ENCODE results near the gene CERK. TPM values are rescaled to one million over a fixed set of nuclear protein-coding genes. Genes with fewer than 3 reads are reported as not detected.

CERK gene
- total and polyA plus RNA-seq, 2 of the 13 experiments (the other 11 are each of a cell fraction or from before 2014, with no cell fraction given): 40.3 to 41.9 TPM

DNA sequence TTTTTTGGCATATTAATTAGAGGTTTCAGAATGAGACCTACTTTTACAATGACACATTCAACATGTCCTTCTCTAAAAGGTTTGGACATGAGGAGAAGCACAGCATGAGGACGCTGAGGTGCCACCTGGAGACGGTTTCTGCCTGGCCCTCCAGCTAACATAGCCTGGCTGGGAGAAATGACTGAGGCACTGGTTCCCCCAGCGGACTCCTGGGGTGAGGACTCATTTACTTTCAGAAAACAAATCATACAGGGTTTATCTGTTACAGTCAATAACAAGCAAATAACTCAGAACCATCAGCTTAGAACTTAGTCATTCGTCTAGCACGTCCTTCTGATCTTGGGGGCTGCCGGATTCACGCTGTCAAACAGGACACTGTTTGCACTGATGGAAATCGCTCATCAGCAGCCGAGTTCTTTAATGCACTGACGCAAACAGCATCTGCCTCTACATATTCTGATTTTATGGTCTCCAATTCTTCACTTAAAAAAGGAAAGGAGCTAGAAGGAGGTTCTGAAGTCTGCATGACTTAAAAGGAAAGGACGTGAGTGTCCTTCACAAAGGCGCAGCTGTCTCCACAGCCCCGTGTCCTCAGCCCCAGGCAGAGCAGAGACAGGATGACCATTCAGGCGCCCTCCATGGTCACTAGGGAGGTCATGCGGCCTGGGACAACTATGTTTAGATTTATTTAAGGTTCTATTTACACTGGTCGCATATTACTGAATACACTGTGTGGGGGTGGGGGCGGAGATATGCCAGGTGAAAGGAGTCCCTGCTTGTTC is 44.2 kb downstream of the CERK start:
- no peak overlapping the region for H3K4me3 ChIP-seq (replicated peaks in 1 of 3; ENCODE audit: insufficient read depth in 1 of 3, low read depth in 2 of 3, low read length in 3 of 3)
- TF ChIP-seq ZNF350 (CRISPR knock-in tag; IDR thresholded peaks at IDR 0.05; ENCODE audit: borderline replicate concordance, low read depth) (no peak), SNAI1 (CRISPR knock-in tag; IDR thresholded peaks at IDR 0.05; ENCODE audit: borderline replicate concordance) (no peak), TARDBP (CRISPR knock-in tag; IDR thresholded peaks at IDR 0.05) (no peak), ZNF761 (CRISPR knock-in tag; conservative IDR thresholded peaks at IDR 0.05) (no peak), ZNF670 (CRISPR knock-in tag; IDR thresholded peaks at IDR 0.05; ENCODE audit: borderline replicate concordance) (no peak), ZNF644 (CRISPR knock-in tag; IDR thresholded peaks at IDR 0.05; ENCODE audit: low read depth) (no peak), ZBTB34 (CRISPR knock-in tag; IDR thresholded peaks at IDR 0.05) (no peak), MAF1 (CRISPR knock-in tag; IDR thresholded peaks at IDR 0.05; ENCODE audit: borderline replicate concordance) (no peak), ZNF12 (CRISPR knock-in tag; IDR thresholded peaks at IDR 0.05) (no peak), HNRNPK (IDR thresholded peaks at IDR 0.05; ENCODE audit: low read depth, low read length, poor library complexity, severe bottlenecking) (no peak), SATB2 (CRISPR knock-in tag; IDR thresholded peaks at IDR 0.05) (no peak), SP5 (CRISPR knock-in tag; IDR thresholded peaks at IDR 0.05; ENCODE audit: borderline replicate concordance, low read depth) (no peak), TOE1 (CRISPR knock-in tag; IDR thresholded peaks at IDR 0.05) (no peak)
- TF ChIP-seq, protein P1, sequence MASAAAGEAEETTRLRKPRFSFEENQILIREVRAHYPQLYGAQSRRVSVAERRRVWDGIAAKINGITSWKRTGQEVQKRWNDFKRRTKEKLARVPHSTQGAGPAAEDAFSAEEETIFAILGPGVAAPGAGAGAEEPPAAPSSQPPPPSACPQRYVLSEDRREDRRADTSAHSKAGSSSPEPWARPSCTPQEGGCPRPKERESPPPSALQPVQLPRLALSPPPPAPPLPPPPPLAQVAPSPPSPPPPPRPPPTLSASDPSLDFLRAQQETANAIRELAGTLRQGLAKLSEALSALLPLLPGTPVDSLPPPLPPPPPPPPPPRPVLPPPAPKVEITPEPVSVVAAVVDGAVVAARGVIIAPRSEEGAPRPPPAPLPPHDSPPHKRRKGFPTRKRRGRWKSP (CRISPR knock-in tag; IDR thresholded peaks at IDR 0.05): no peak
- H3K27me3 ChIP-seq (ENCODE audit: control insufficient read depth in 1 of 2, insufficient read depth in 2 of 2, low read length in 2 of 2): no peaks in the 10 kb centered on the region
- intact Hi-C loops (cut with micrococcal nuclease; ENCODE audit: unreplicated experiment) (no loop called here), in situ Hi-C loops (cut with HindIII; ENCODE audit: extremely low pct_ligation_motif_present, low pct_unique_long_range_greater_than_20kb) (no loop called here)
- no peak overlapping the region for H3K4me2 ChIP-seq (ENCODE audit: low read depth, low read length)
- H3K79me2 ChIP-seq (ENCODE audit: insufficient read depth, low read length): no peaks in the 10 kb centered on the region
- ChIA-PET POLR2A (no interaction called here), CTCF (ENCODE audit: low intra/inter-chr PET ratio, low total read pairs) (no interaction called here)
- H4K20me1 ChIP-seq (ENCODE audit: insufficient read depth, low read length): no peaks in the 10 kb centered on the region
- H3K9ac ChIP-seq (ENCODE audit: insufficient read depth, low read depth, low read length): no peak overlapping the region
- no peak overlapping the region for H2AFZ ChIP-seq (ENCODE audit: low read length)
- no peaks in the 10 kb centered on the region for H3K9me3 ChIP-seq (ENCODE audit: low read length)
- H3K27ac ChIP-seq (ENCODE audit: extremely low read length, insufficient read depth, low read length): no peak overlapping the region
- FAIRE-seq: no peak
- WGBS (ENCODE audit: low lambda C conversion rate): 94% methylated on average over 17 of the region's 17 CpGs
- H3K36me3 ChIP-seq (replicated peaks in 1 of 2; ENCODE audit: control insufficient read depth in 1 of 2, insufficient read depth in 2 of 2, low read length in 2 of 2): peaks cover 25 to 76% of the 10 kb centered on the region in 2 experiments; a peak in 4 of 5 replicates
- ATAC-seq: no peak
- H3K4me1 ChIP-seq (ENCODE audit: insufficient read depth, low read length): no peaks in the 10 kb centered on the region
- no peak for DNase-seq (ENCODE audit: low spot score)
- BruUV-seq (replicated peaks): no TSS peak

Measured in HepG2 (cell line).